Frontal cortex (tissue), 4 donors: Measurements from ENCODE around the gene PIAS4. TPM values are rescaled to one million over a fixed set of nuclear protein-coding genes. Genes with fewer than 3 reads are reported as not detected.

ENCODE experiments used
- DNase-seq, 2 donors: peaks; one replicate each; pipeline ENCODE4 v3.0.0; 2012; ENCODE audit warnings: low spot score in 2 of 2
- FAIRE-seq: peaks from 2 replicates; lab custom pipeline; 2012; peaks lifted over from hg19 to GRCh38; lab: Jason Lieb, UNC
- small RNA-seq: library from RNA; depleted of rRNA; stranded (forward); fragments of <200 nt; gene quantifications from one replicate; pipeline ENCODE3, GENCODE V24; 2014
- total RNA-seq: library from RNA; depleted of rRNA; stranded (reverse); fragments of >200 nt; gene quantifications from one replicate; pipeline ENCODE4 v1.2.3, GENCODE V29; 2014
- donor health status: control.
- donor health status: control.
- donor health status: control.

The PIAS4 gene
- total RNA-seq, 1 donor from 2014 or later = 22.0 TPM

DNA sequence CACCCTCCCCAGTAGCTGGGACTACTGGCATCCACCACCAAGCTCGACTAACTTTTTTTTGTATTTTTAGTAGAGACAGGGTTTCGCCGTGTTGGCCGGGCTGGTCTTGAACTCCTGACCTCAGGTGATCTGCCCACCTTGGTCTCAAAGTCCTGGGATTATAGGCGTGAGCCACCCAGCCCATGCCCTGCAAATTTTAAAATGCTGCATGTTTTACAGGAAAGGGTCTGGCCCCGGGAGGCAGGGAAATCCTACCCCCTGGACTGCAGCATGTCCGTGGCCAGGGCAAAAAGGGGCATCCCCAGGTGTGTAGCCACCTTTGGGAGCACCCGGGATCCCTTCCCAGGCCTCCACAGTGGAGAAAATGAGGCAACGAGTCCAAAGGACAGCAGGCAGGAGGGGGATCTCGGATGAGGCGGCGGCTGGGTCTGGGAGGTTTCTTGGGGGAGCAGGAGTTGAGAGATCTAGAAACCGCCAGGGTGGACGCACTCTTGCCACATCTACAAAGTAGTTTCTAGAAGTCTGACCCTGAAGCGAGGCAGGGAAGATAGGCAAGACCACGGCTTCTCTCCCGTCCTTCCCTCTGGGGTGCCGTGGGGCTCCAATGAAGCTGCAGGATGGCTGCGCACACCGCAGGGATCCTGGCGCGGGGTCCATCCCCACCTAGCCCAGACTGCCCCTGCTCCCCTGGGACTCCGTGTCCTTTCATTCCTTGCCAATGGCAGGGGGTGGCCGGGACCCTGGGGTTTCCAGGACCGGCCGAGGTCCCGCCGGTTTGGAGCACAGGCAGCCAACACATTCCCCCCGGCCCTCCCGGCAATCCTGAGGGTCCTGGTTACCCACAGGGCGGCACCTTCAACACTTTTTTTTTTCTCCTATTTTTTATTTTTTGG is 80.5 kb downstream of the PIAS4 start:
- DNase-seq = no peak
- no peak for FAIRE-seq

- DNase-seq (no peak), FAIRE-seq (no peak)
Measured at GRCh38 chr19:4088975-4089374, 81.4 kb downstream of the PIAS4 start.

Small RNAs within 50 kb of the gene (small RNA-seq; reads per million reads assigned to genes)
- 2.2 reads per million, percentile 83 among the genes with 10 or more reads in this experiment for gene SNORD37

Other genes starting within 250 kb of the PIAS4 start
- 12.6 TPM for gene APBA3, start 246.0 kb upstream of the PIAS4 start, total RNA-seq
- gene MRPL54, start 245.1 kb upstream of the PIAS4 start, total RNA-seq = 21.6 TPM
- under 0.01 TPM for gene RAX2, start 235.5 kb upstream of the PIAS4 start, total RNA-seq
- 15.5 TPM for gene MATK, start 221.4 kb upstream of the PIAS4 start, total RNA-seq
- 4.1 TPM for gene ZFR2, start 138.7 kb upstream of the PIAS4 start, total RNA-seq
- 86.0 TPM for gene ATCAY, start 127.1 kb upstream of the PIAS4 start, total RNA-seq
- gene NMRK2, start 74.7 kb upstream of the PIAS4 start, total RNA-seq = not detected
- gene DAPK3, start 36.6 kb upstream of the PIAS4 start, total RNA-seq = 53.4 TPM
- gene EEF2, start 22.3 kb upstream of the PIAS4 start, total RNA-seq = 2,434 TPM
- gene ZBTB7A, start 59.2 kb downstream of the PIAS4 start, total RNA-seq = 2.0 TPM
- 99.1 TPM for gene MAP2K2, start 116.4 kb downstream of the PIAS4 start, total RNA-seq
- not detected for gene CREB3L3, start 145.9 kb downstream of the PIAS4 start, total RNA-seq
- gene SIRT6, start 174.8 kb downstream of the PIAS4 start, total RNA-seq = 10.2 TPM
- 8.2 TPM for gene ANKRD24, start 175.0 kb downstream of the PIAS4 start, total RNA-seq
- not detected for gene EBI3, start 221.8 kb downstream of the PIAS4 start, total RNA-seq
- 17.9 TPM for gene YJU2, start 239.3 kb downstream of the PIAS4 start, total RNA-seq